Retinal pigment epithelial cell (primary cell): ENCODE data around the gene BRMS1L.

Source experiments
- DNase-seq: peaks from one replicate; pipeline ENCODE4 v3.0.0-alpha.2; 2010; ENCODE audit warnings: low read depth
- H3K4me3 ChIP-seq: 2 replicates; pipeline ENCODE4 v1.5.1; 2011; ENCODE audit warnings: mild to moderate bottlenecking, low read length, control low read depth, moderate library complexity
- CTCF ChIP-seq: conservative IDR thresholded peaks from 2 replicates; pipeline ENCODE4 v1.5.1; 2011; ENCODE audit warnings: low read depth, low read length, control low read depth, inconsistent platforms

Gene BRMS1L

DNA sequence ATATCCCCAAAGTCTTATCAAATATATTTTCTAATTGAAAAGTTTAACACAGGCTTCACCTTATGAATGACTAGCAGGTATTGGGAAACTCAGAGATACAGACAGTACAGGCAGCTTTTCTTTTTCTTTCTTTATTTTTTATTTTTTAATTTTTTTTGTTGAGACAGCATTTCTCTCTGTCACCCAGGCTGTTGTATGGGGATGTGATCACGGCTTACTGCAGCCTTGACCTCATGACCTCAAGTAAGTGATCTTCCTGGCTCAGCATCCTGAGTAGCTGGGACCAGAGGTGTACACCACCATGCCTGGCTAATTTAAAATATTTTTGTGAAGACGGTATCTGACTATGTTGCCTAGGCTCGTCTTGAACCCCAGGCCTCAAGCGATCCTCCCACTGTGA lies 85.0 kb downstream of the BRMS1L start:
- no peak for DNase-seq
- H3K4me3 ChIP-seq, result no peak overlapping the region
- TF ChIP-seq CTCF, result no peak

- H3K4me3 ChIP-seq, result no peak overlapping the region
- DNase-seq, result no peak
- TF ChIP-seq CTCF, result no peak
Measured at GRCh38 chr14:35915185-35915584, 89.0 kb downstream of the BRMS1L start.

DNA sequence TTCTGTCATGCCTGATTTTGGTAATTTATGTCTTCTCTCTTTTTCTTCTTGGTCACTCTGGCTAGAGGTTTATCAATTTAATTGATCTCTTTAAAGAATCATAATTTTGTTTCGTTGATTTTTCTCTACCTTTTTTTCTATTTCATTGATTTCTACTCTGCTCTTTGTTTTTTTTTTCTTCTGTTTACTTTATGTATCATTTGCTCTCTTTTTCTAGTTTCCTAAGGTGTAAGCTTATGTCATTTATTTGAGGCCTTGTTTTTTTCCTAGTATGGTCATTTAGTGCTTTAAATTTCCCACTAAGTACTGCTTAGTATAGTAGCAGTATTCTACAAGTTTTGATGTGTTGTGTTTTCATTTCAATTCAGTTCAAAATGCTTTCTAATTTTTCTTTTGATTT lies 89.6 kb downstream of the BRMS1L start:
- no peak for TF ChIP-seq CTCF
- no peak overlapping the region for H3K4me3 ChIP-seq
- no peak for DNase-seq
